Stimulated activated CD4-positive, alpha-beta T cell treated with anti-CD3 and anti-CD28 coated beads, Interleukin-1b, Interleukin-23, amount 100 ng/mL, for 1 hour (primary cell): Measurements from ENCODE around the gene NOTUM.
"Not testable (repeated sequence)": the region's sequence is repeated elsewhere in the genome, so short reads cannot be mapped to it uniquely, and the experiment has no call there.

Experiments used
- DNase-seq, 2 donors: peaks; one replicate each; pipeline ENCODE4 v3.0.0-alpha.2; 2020; ENCODE audit warnings: low read depth in 2 of 2

The NOTUM gene

DNA sequence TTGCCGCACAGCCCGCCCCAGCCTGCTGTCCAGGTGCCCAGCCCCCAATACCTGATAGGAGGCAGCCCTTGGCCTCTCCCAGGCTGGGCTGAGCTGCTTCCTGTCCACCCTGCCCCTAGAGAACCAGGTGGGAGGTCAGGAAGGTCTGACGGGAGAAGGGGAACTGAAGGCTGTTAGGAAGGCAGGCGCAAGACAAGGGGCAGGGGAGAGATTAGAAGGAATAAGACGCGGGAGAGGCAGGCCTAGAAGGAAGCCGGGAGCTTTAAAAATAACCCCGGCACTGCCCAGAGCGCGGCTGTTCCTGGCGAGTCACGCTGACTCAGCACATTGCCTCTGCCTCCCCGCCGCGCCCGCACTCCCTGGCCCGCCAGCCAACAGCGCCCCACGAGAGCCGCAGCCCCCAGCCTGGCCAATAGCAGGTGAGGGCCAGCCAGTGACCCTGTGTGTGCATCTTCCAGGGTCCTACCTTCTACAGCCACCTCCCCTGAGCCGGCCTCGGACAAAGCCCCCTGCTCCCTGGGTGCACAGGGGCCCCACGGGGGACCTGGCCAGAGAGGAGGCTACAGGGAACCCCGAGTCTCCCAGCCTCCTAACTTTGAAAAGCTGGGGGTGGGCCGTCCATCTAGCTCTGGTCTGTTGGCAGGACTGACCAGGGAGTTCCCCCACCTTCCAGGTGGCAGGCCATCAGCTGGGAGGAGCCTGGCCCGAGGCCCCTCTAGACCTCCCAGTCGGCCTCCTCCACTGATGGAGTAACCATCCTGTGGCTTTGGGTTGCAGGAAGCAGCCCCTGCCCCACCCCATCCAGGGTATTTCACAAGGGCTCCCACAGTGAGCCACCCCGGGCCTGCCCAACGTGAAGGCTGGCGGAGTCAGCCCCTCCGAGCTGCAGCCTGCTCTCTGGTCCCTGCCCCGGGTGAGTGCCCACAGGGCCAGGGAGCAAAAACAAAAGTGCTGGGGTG lies 37.4 kb downstream of the NOTUM start:
- no peak for DNase-seq

DNA sequence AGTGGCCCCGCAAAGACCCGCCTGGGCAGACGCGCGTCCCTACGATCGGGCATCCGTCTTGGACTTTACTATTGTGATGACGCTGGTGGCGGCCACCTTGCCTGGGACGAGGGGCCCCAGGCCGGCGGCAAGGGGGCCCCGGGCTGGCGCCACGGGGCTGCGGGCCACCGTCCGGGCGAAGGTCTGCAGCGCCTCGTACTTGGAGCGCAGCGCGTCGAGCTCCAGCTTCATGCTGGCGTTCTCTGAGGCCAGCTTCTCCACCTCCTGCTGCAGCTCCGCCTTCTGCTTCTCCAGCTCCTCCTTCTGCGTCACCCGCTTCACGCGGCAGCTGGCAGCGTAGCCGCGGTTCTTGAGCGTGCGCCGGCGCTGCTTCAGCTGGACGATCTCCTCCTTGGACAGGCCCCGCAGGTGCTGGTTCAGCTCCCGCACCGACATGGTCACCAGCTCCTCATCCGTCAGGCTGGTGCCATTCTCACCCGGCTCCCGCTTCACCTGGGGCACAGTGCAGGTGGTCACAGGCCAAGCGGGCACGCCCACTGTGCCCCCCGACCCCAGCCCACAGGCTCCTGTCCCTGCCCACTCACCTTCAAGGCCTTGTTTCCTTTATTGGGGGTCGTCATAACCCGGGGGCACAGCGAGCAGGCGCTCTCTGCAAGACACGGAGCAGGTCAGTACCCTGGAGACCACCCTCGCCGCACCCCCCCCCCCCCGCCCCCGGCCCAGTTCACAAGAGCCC lies 38.3 kb downstream of the NOTUM start:
- DNase-seq = no peak

DNA sequence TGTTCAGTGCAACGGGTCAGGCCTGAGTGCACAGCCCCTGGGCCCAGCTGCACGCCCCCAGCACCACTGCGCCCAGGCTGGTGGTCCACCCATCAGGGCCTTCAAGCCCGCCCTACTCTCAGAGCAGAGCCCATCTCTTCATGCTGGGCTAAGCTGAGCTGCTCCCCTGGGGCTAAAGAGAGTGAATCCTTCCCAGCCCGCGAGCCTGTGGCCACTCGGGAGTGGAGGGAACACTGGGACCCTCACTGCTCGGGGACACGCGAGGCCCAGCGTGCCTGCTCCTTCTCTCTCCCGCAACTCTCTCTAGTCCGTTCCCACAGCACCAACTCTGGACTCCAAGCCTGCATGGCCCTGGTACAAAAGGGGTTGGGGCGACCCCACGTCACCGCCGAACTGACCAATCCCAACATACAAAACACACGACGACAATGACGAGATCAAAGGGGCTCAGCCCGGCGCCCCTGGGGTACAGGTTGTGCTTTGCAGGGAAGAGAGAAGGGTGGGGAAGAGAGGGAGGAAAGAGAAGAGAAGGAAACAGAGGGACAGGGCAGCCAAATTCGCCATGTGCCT lies 38.9 kb downstream of the NOTUM start:
- no peak for DNase-seq

- no peak for DNase-seq
These were observed 39.5 kb downstream of the NOTUM start for GRCh38 chr17:81921537-81921862.

DNA sequence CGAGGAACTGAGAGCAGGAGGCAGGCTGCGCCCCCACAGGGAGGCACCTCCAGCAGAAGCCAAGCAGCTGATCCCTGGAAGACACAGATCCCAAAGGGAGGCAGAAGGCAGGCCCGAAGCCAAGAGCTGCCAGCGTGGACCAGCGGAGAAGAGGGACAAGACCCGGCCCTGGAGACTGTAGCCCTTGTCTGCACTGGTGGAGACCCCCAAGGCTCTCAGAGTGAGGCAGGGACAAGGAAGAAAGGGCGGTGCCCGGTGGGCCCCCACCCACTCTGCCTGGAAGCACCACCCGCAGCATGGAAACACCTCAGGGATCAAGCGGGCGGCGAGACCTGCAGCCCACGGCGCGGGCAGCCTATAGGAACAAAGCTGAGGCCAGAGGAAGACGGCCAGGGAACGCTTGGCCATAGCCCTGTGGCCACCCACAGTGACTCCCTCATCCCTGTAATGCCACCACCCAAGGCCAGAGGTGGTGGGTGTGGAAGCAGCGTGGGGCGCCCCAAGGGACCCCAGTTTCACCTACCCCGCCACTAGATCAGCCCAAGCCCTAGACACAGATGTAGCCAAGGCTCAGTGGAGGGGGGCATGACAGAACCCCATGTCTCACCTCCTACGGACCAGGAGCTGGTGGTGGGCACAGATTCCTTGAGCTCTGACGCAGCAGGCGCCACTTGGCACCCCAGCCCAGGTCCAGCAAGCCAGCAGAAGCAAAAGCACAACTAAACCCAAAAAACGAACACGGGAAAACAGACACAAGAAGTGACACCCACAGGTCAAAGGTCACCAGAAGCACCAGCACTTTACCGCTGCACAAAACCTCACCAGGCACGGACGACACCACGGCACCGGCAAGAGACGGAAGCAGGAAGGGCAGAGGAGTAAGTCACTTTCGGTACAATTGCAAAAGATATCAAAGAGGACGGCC lies 40.1 kb downstream of the NOTUM start:
- DNase-seq = no peak

GRCh38 chr17:81918832-81919545 lies 42.0 kb downstream of the NOTUM start:
- no peak for DNase-seq

GRCh38 chr17:81918333-81918669 lies 42.7 kb downstream of the NOTUM start:
- not testable (repeated sequence) for DNase-seq

DNA sequence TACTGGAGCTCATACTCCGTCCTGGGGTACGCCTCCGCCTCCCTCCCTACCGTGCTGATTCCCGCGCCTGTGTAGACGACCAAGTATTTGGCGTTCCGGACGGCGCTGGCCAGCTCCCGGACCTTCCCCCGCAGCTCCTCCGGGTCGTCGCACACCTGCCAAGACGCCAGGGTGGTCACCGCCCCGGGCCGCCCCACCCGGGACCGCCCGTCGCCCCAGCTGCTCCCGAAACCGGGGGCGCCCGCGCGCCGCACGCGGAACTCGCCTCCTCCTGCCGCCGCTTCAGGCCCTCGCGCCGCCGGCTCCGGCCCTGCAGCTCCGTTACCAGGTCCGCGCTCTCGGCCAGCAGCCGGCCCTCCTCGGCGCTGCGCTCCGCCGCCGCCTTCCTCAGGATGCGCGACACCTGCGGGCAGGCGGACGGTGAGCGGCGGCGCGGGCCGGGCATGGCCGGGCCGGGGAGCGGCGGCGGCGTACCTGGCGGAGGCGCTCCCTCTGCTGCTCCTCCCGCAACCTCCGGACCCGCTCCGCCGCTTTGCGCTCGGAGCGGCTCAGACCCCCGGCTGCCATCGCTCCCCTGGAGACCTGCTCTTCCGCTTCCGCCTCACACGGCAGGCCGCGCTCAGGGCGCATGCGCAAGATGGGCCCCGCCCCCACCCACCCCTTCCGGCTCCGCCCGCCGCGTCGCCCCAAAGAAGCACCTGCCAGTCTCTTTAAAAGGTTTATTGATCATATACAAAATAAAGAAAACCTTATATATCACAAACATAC lies 43.2 kb downstream of the NOTUM start, which contains the start of gene SIRT7:
Gene SIRT7, minus strand, starts transcription at position 612 of the 768 bp plus-strand sequence. Its CDS starts 45 bp downstream, at position 567.
- peak; percentile 68 for DNase-seq

- DNase-seq = no peak
These were observed 44.6 kb downstream of the NOTUM start for GRCh38 chr17:81916234-81917001.

- DNase-seq = no peak
These were observed 45.7 kb downstream of the NOTUM start for GRCh38 chr17:81915331-81915730.

DNA sequence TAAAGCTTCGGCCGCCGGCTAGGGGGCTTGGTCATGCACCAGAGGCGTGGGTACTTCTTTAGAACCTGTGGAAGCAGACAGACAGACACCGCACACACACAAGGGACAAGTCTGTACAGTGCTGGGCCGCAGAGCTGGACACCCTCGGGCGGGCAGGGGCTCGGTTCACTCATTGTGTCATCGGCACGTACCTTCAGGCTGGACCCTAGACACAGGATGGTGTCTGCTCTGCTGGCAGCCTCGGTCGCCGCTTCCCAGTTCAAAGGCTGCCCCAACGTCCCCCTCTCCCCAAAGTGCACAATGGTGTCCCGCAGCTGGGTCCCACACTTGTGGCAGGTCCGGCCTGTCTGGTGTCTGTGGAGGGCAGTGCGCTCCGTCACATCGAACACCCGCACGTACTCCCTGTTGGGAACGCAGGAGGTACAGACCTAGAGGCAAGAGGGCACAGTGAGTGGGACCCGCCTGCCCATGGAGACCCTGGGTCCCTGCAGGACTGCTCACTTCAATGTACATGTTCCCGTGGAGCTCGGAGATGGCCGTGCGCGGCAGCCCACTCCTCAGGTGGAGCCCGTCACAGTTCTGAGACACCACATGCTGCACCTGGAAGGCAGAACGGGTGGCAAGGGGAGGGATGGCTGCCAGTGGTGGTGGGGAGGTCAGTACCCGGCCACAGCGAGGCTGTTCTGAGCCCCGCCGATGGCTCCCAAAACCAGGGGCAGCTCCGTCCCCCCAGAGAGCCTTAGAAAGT lies 46.7 kb downstream of the NOTUM start:
- no peak for DNase-seq

DNA sequence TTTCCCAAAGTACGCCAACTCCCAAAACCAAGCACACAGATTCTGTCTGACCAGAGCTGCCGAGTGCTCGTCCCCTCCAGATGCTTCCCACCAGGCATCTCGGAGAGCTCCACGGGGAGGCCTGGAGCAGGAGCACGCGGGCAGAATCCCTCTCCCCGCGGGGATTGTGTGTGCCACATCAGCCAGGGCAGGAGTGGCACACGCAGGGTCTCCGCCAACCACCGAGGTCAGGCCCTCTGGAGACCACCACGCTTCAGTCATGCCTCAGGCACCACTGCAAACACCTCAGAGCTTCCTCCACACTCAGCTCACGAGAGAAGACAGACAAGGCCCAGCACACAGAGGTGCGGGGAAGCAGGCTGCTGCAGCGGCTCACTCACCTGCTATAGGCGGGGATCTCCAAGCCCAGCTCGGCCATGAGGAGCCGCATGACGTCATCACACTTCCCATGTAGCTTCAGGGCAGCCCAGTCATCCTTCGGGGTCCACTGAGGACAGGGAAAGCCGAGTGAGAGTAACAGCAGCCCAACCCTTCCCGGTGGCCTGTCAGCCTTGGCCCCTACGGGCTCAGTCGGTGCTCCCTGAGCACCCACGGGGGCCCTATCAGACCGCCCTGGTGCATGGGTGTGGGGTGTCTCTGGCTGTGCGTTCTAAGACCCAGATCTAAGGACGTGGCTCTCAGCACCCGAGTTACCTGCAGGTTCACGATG lies 47.4 kb downstream of the NOTUM start:
- no peak for DNase-seq

- no peak for DNase-seq
These were observed 48.3 kb downstream of the NOTUM start for GRCh38 chr17:81912441-81913309.

DNA sequence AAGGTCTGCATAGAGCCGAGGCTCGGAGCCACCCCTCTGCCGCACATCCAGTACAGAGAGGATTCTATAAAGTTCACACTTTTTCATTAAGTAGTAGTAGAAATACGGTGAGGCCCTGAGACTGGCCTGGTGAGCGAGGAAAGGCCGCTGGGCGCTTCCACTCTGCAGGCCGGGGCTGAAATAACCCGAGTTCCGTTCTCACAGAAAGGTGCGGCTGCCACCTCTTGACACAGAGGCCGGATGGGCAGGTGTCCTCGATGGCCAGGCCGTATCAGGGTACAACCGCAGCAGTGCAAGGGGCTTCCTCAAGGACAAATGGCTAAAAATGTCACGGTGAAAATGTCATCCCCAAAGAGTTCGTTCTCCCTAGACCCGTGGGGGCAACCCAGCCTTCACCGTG lies 49.0 kb downstream of the NOTUM start:
- DNase-seq = no peak

GRCh38 chr17:81911277-81911961 lies 49.6 kb downstream of the NOTUM start, which contains the start of gene PCYT2:
Gene PCYT2, minus strand, starts transcription at chr17:81911399. Its CDS starts 44 bp downstream, at chr17:81911355.
- peak; percentile 86 to 88 for DNase-seq

DNA sequence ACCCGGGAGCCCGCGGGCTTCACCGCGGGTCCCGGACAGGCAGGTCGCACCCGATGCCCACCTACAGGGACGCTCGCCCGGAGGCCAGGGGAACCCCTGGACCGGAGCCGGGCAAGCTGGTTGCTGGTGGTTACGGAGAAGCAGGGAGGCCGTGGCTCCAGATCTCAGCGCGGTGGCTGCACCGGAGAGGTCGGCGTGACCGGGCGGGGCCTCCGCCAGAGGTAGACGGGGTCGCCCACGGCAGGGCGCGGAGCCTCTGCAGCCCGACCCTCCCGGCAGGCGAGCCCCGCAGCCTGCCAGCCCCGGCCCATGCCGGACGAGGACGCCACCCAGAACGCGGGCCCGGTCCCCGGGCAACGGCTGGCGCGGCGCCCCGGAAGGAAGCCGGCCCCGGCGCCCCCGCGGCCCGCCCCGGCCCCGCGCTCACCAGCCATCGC lies 50.1 kb downstream of the NOTUM start:
- DNase-seq = no peak
